SKM-1 treated with dmso at 0.1 percent for 144 hours (cell line): Measurements from ENCODE around the gene TEDC2.
"Not testable (repeated sequence)": the region's sequence is repeated elsewhere in the genome, so short reads cannot be mapped to it uniquely, and the experiment has no call there.

Experiments
- DNase-seq: peaks from one replicate; lab custom pipeline; 2025; ENCODE audit not compliant: unreplicated experiment; lab: John Stamatoyannopoulos, UW

TEDC2 gene

GRCh38 chr16:2459647-2460390, at the start of gene TEDC2:
Gene TEDC2, plus strand, starts transcription at chr16:2460109. Its CDS starts 36 bp downstream, at chr16:2460145.
- DNase-seq = peak; percentile 92

GRCh38 chr16:2415085-2415484, 44.8 kb upstream of the TEDC2 start:
- no peak for DNase-seq

GRCh38 chr16:2420035-2420434, 39.9 kb upstream of the TEDC2 start:
- DNase-seq = no peak

GRCh38 chr16:2422123-2422867, 37.6 kb upstream of the TEDC2 start:
- no peak for DNase-seq

- DNase-seq = no peak
Measured at GRCh38 chr16:2424061-2425007, 35.6 kb upstream of the TEDC2 start.

GRCh38 chr16:2425008-2425518, 34.8 kb upstream of the TEDC2 start:
- DNase-seq = no peak

GRCh38 chr16:2425825-2426430, 34.0 kb upstream of the TEDC2 start:
- DNase-seq = no peak

- DNase-seq = no peak
Measured at GRCh38 chr16:2426941-2427361, 33.0 kb upstream of the TEDC2 start.

- DNase-seq = no peak
Measured at GRCh38 chr16:2427526-2427925, 32.4 kb upstream of the TEDC2 start.

GRCh38 chr16:2428051-2428783, 31.7 kb upstream of the TEDC2 start:
- DNase-seq = peak; percentile 23

GRCh38 chr16:2428784-2429033, 31.2 kb upstream of the TEDC2 start:
- DNase-seq = no peak

- peak; percentile 90 for DNase-seq
Measured at GRCh38 chr16:2429034-2429770, 30.7 kb upstream of the TEDC2 start, which contains the start of gene CCNF. Gene CCNF, plus strand, starts transcription at chr16:2429447. Its CDS starts 35 bp downstream, at chr16:2429482.

- no peak for DNase-seq
Measured at GRCh38 chr16:2429771-2430663, 29.9 kb upstream of the TEDC2 start.

GRCh38 chr16:2432286-2432685, 27.6 kb upstream of the TEDC2 start:
- no peak for DNase-seq

- DNase-seq = no peak
Measured at GRCh38 chr16:2432801-2433505, 27.0 kb upstream of the TEDC2 start.

GRCh38 chr16:2435236-2435635, 24.7 kb upstream of the TEDC2 start:
- DNase-seq = not testable (repeated sequence)

- DNase-seq = no peak
Measured at GRCh38 chr16:2436110-2436509, 23.8 kb upstream of the TEDC2 start.
